SU-DHL-6 (cell line): ENCODE results near the gene FBXW8.

Experiments used
- H2AFZ ChIP-seq: fragments of 200-600 bp; sonication (generic); 2 replicates; pipeline ENCODE4 v1.6.1; 2014; ENCODE audit warnings: low read depth, mild to moderate bottlenecking, moderate library complexity, mixed read lengths, antibody characterized with exemption, low read length; ENCODE audit not compliant: severe bottlenecking
- H3F3A ChIP-seq: fragments of 200-600 bp; shearing (Covaris generic); 2 replicates; pipeline ENCODE4 v1.6.0; 2016; ENCODE audit warnings: antibody characterized with exemption, mild to moderate bottlenecking; ENCODE audit not compliant: insufficient read depth
- H3K27ac ChIP-seq: fragments of 200-600 bp; sonication (generic); 2 replicates; pipeline ENCODE4 v1.5.1; 2016; ENCODE audit warnings: low read depth, mild to moderate bottlenecking, low read length, moderate library complexity, mixed read lengths
- H3K27me3 ChIP-seq: fragments of 200-600 bp; sonication (generic), shearing (Covaris generic); 2 replicates; pipeline ENCODE4 v1.6.0; 2014; ENCODE audit warnings: mild to moderate bottlenecking, low read length
- H3K36me3 ChIP-seq: fragments of 200-600 bp; sonication (generic); 2 replicates; pipeline ENCODE4 v1.6.1; 2014; ENCODE audit warnings: mild to moderate bottlenecking, low read length, mixed read lengths
- H3K4me2 ChIP-seq: fragments of 300-600, 200-600 bp; shearing (Covaris generic), sonication (generic); 2 replicates; pipeline ENCODE4 v1.6.0; 2014; ENCODE audit warnings: low read length, low read depth, mild to moderate bottlenecking; ENCODE audit not compliant: poor library complexity, severe bottlenecking
- H3K4me3 ChIP-seq: fragments of 200-600 bp; sonication (generic); 2 replicates; pipeline ENCODE4 v1.5.1; 2014; ENCODE audit warnings: antibody characterized with exemption, low read length, mild to moderate bottlenecking, mixed read lengths; ENCODE audit not compliant: insufficient read depth, poor library complexity, severe bottlenecking
- H3K79me2 ChIP-seq: fragments of 200-600 bp; sonication (generic); 2 replicates; pipeline ENCODE4 v1.6.1; 2014; ENCODE audit warnings: mild to moderate bottlenecking, low read length, moderate library complexity; ENCODE audit not compliant: insufficient read depth
- H3K9ac ChIP-seq: fragments of 200-600 bp; sonication (generic); 2 replicates; pipeline ENCODE4 v1.7.0; 2014; ENCODE audit warnings: mild to moderate bottlenecking, low read length
- H3K9me2 ChIP-seq: fragments of 200-600 bp; sonication (generic); replicated peaks from 2 replicates; pipeline ENCODE4 v1.6.1; 2014; ENCODE audit warnings: low read length; ENCODE audit not compliant: insufficient read depth
- H3K9me3 ChIP-seq: fragments of 200-600 bp; sonication (generic); 2 replicates; pipeline ENCODE4 v1.6.1; 2014; ENCODE audit warnings: low read length, mixed read lengths; ENCODE audit not compliant: insufficient read depth
- H4K20me1 ChIP-seq: fragments of 200-600 bp; sonication (generic); 2 replicates; pipeline ENCODE4 v1.6.1; 2014; ENCODE audit warnings: low read depth, mild to moderate bottlenecking, antibody characterized with exemption, low read length, moderate library complexity, mixed read lengths
- CTCF ChIP-seq: fragments of 200-600 bp; sonication (generic); IDR thresholded peaks from one replicate; pipeline ENCODE4 v1.5.1; 2017; ENCODE audit warnings: antibody characterized with exemption, mild to moderate bottlenecking, low read length, moderate library complexity; ENCODE audit not compliant: insufficient read depth, poor library complexity, severe bottlenecking
- EZH2phosphoT487 ChIP-seq: fragments of 200-600 bp; sonication (generic), shearing (Covaris generic); conservative IDR thresholded peaks from 2 replicates; pipeline ENCODE4 v1.6.1; 2018; ENCODE audit warnings: mild to moderate bottlenecking, antibody characterized with exemption, low read length, moderate library complexity, mixed read lengths

FBXW8 gene

GRCh38 chr12:116958402-116959197 lies 47.9 kb downstream of the FBXW8 start:
- Histone ChIP-seq H3K9ac (no peak overlapping the region), H3K9me3 (no peaks in the 10 kb centered on the region), H3F3A (no peaks in the 10 kb centered on the region), H3K79me2 (no peaks in the 10 kb centered on the region), H3K9me2 (no peaks in the 10 kb centered on the region), H3K27me3 (no peaks in the 10 kb centered on the region), H3K27ac (no peak overlapping the region), H3K4me2 (no peak overlapping the region), H3K36me3 (no peaks in the 10 kb centered on the region), H2AFZ (no peak overlapping the region), H3K4me3 (no peak overlapping the region), H4K20me1 (no peaks in the 10 kb centered on the region)
- TF ChIP-seq EZH2phosphoT487 = no peak

GRCh38 chr12:116959198-116959460 lies 48.4 kb downstream of the FBXW8 start:
- no peak overlapping the region for H3K27ac ChIP-seq
- H3F3A ChIP-seq = no peaks in the 10 kb centered on the region
- no peaks in the 10 kb centered on the region for H3K79me2 ChIP-seq
- H2AFZ ChIP-seq = no peak overlapping the region
- H3K4me2 ChIP-seq = no peak overlapping the region
- no peaks in the 10 kb centered on the region for H3K9me3 ChIP-seq
- H3K27me3 ChIP-seq = no peaks in the 10 kb centered on the region
- H3K9ac ChIP-seq = no peak overlapping the region
- no peak for TF ChIP-seq EZH2phosphoT487
- TF ChIP-seq CTCF = no peak
- H3K4me3 ChIP-seq = no peak overlapping the region
- H3K9me2 ChIP-seq = no peaks in the 10 kb centered on the region
- H4K20me1 ChIP-seq = no peaks in the 10 kb centered on the region
- no peaks in the 10 kb centered on the region for H3K36me3 ChIP-seq

GRCh38 chr12:116959845-116960514 lies 49.2 kb downstream of the FBXW8 start:
- no peak overlapping the region for H3K4me2 ChIP-seq
- TF ChIP-seq CTCF = no peak
- no peak for TF ChIP-seq EZH2phosphoT487
- no peak overlapping the region for H3K27ac ChIP-seq

GRCh38 chr12:116962197-116962596 lies 51.4 kb downstream of the FBXW8 start:
- Histone ChIP-seq H3K27me3 (no peaks in the 10 kb centered on the region), H3F3A (no peaks in the 10 kb centered on the region), H3K9me3 (no peaks in the 10 kb centered on the region), H3K79me2 (no peaks in the 10 kb centered on the region), H4K20me1 (no peaks in the 10 kb centered on the region), H2AFZ (no peak overlapping the region), H3K27ac (no peak overlapping the region), H3K4me3 (no peak overlapping the region), H3K36me3 (no peaks in the 10 kb centered on the region), H3K9ac (no peak overlapping the region), H3K9me2 (no peaks in the 10 kb centered on the region), H3K4me2 (no peak overlapping the region)
- TF ChIP-seq CTCF (no peak), EZH2phosphoT487 (no peak)

More at GRCh38 chr12:116959845-116960514, 49.2 kb downstream of the FBXW8 start:
- Histone ChIP-seq H3K79me2 (no peaks in the 10 kb centered on the region), H3K27me3 (no peaks in the 10 kb centered on the region), H3K9me3 (no peaks in the 10 kb centered on the region), H3F3A (no peaks in the 10 kb centered on the region), H3K9ac (no peak overlapping the region), H2AFZ (no peak overlapping the region), H3K9me2 (no peaks in the 10 kb centered on the region), H3K36me3 (no peaks in the 10 kb centered on the region), H3K4me3 (no peak overlapping the region), H4K20me1 (no peaks in the 10 kb centered on the region)
